Cardiac muscle cell (in vitro differentiated cells and primary cell): Measurements from ENCODE around the gene CLC. TPM values are rescaled to one million over a fixed set of nuclear protein-coding genes. Genes with fewer than 3 reads are reported as not detected.

ENCODE experiments used
- DNase-seq, 2 donors: peaks; one replicate each; pipeline versions ENCODE4 v3.0.0 to v3.0.0-alpha.2; 2010 to 2017; ENCODE audit warnings: low read depth in 1 of 2, low spot score in 1 of 2
- H3K27ac ChIP-seq: fragments of 200-600 bp; sonication (generic); 2 replicates; pipeline ENCODE4 v1.5.1; 2016
- H3K27me3 ChIP-seq: fragments of 200-600 bp; sonication (generic); 2 replicates; pipeline ENCODE4 v1.6.0; 2016; ENCODE audit warnings: control low read depth
- H3K36me3 ChIP-seq: fragments of 200-600 bp; sonication (generic); 2 replicates; pipeline ENCODE4 v1.5.1; 2016; ENCODE audit warnings: control low read depth
- H3K4me1 ChIP-seq: fragments of 200-600 bp; sonication (generic); 2 replicates; pipeline ENCODE4 v1.8.1; 2017; ENCODE audit warnings: low read depth, mild to moderate bottlenecking, mixed run types
- H3K4me3 ChIP-seq: fragments of 200-600 bp; sonication (generic); 2 replicates; pipeline ENCODE4 v1.5.1; 2016; ENCODE audit warnings: mild to moderate bottlenecking
- H3K9me3 ChIP-seq: fragments of 200-600 bp; sonication (generic); 2 replicates; pipeline ENCODE4 v1.5.1; 2017; ENCODE audit warnings: low read depth, mild to moderate bottlenecking, control low read depth
- CTCF ChIP-seq: IDR thresholded peaks from 2 replicates; pipeline ENCODE4 v1.5.1; 2012; ENCODE audit warnings: low read depth, mild to moderate bottlenecking, low read length
- polyA plus RNA-seq: library from polyadenylated mRNA; unstranded; fragments of >200 nt; fragmentation: Nextera tagmentation; extraction: Ambion mirVana; gene quantifications from 2 replicates; pipeline ENCODE4 v1.2.1, GENCODE V29; 2016
- total RNA-seq: library from RNA; depleted of rRNA; stranded (reverse); fragments of >200 nt; gene quantifications from 2 replicates; pipeline ENCODE4 v1.2.3, GENCODE V29; 2016

Gene CLC
- total and polyA plus RNA-seq, 2 experiments from 2014 or later = not detected

- no peak for TF ChIP-seq CTCF
- H3K27me3 ChIP-seq = peaks cover 13% of the 10 kb centered on the region
Measured at GRCh38 chr19:39752390-39752789, 14.6 kb upstream of the CLC start.

GRCh38 chr19:39749981-39750380, 12.2 kb upstream of the CLC start:
- no peaks in the 10 kb centered on the region for H3K4me1 ChIP-seq
- H3K9me3 ChIP-seq = no peaks in the 10 kb centered on the region
- no peaks in the 10 kb centered on the region for H3K27me3 ChIP-seq
- H3K4me3 ChIP-seq = no peak overlapping the region
- no peak for TF ChIP-seq CTCF
- H3K36me3 ChIP-seq = no peaks in the 10 kb centered on the region
- no peak for DNase-seq
- H3K27ac ChIP-seq = no peak overlapping the region

More at GRCh38 chr19:39752390-39752789, 14.6 kb upstream of the CLC start:
- Histone ChIP-seq H3K27ac (no peak overlapping the region), H3K36me3 (no peaks in the 10 kb centered on the region), H3K4me1 (no peaks in the 10 kb centered on the region), H3K9me3 (no peaks in the 10 kb centered on the region), H3K4me3 (no peak overlapping the region)
- no peak for DNase-seq

- Histone ChIP-seq H3K36me3 (no peaks in the 10 kb centered on the region), H3K9me3 (no peaks in the 10 kb centered on the region), H3K4me1 (no peaks in the 10 kb centered on the region), H3K27ac (no peak overlapping the region), H3K27me3 (no peaks in the 10 kb centered on the region), H3K4me3 (no peak overlapping the region)
- TF ChIP-seq CTCF = no peak
- DNase-seq = no peak
Measured at GRCh38 chr19:39746836-39747529, 9.2 kb upstream of the CLC start.

- no peaks in the 10 kb centered on the region for H3K4me1 ChIP-seq
Measured at GRCh38 chr19:39745643-39746042, 7.8 kb upstream of the CLC start.

GRCh38 chr19:39740395-39740794, 2.6 kb upstream of the CLC start:
- Histone ChIP-seq H3K36me3 (no peaks in the 10 kb centered on the region), H3K9me3 (no peaks in the 10 kb centered on the region), H3K27ac (no peak overlapping the region), H3K4me3 (no peak overlapping the region), H3K4me1 (no peaks in the 10 kb centered on the region), H3K27me3 (no peaks in the 10 kb centered on the region)
- no peak for DNase-seq
- TF ChIP-seq CTCF = no peak

More at GRCh38 chr19:39745643-39746042, 7.8 kb upstream of the CLC start:
- Histone ChIP-seq H3K9me3 (no peaks in the 10 kb centered on the region), H3K4me3 (no peak overlapping the region), H3K36me3 (no peaks in the 10 kb centered on the region), H3K27ac (no peak overlapping the region), H3K27me3 (no peaks in the 10 kb centered on the region)
- no peak for TF ChIP-seq CTCF
- no peak for DNase-seq

- no peaks in the 10 kb centered on the region for H3K27me3 ChIP-seq
- no peak overlapping the region for H3K27ac ChIP-seq
- TF ChIP-seq CTCF = no peak
- H3K4me1 ChIP-seq = no peaks in the 10 kb centered on the region
- no peak overlapping the region for H3K4me3 ChIP-seq
- DNase-seq = no peak
- no peaks in the 10 kb centered on the region for H3K36me3 ChIP-seq
- no peaks in the 10 kb centered on the region for H3K9me3 ChIP-seq
Measured at GRCh38 chr19:39738814-39739213, 985 bp upstream of the CLC start.
